Measurements from ENCODE around the gene ERBB2.
A peak's percentile ranks its signal among the peaks of the same experiment; 100 is the strongest.

Gene ERBB2

GRCh38 chr17:39660397-39661385 lies 39.2 kb upstream of the ERBB2 start:
- H3K9ac ChIP-seq (ENCODE audit: low read depth, low read length) = no peak overlapping the region
- H3K36me3 ChIP-seq (ENCODE audit: insufficient read depth, low read depth, low read length) = peaks cover 26% of the 10 kb centered on the region; the same call in 1 of the 2 replicates
- peaks cover 3% of the 10 kb centered on the region; the same call in 1 of the 2 replicates for H3K27me3 ChIP-seq (ENCODE audit: insufficient read depth, low read length)
- H3K9me3 ChIP-seq (ENCODE audit: insufficient read depth, low read depth, low read length) = no peaks in the 10 kb centered on the region
- H3K4me3 ChIP-seq (ENCODE audit: low read length) = no peak overlapping the region
- H3K4me1 ChIP-seq (ENCODE audit: insufficient read depth, low read length) = peaks cover 11% of the 10 kb centered on the region
- no peak overlapping the region for H3K27ac ChIP-seq (ENCODE audit: low read length)

- peaks cover 15% of the 10 kb centered on the region for H3K27me3 ChIP-seq (ENCODE audit: insufficient read depth, low read length)
Observed at GRCh38 chr17:39661744-39662541, 37.9 kb upstream of the ERBB2 start.

GRCh38 chr17:39662551-39663339 lies 37.1 kb upstream of the ERBB2 start:
- peaks cover 16% of the 10 kb centered on the region for H3K4me1 ChIP-seq (ENCODE audit: insufficient read depth, low read length)
- H3K9ac ChIP-seq (ENCODE audit: low read depth, low read length) = no peak overlapping the region
- no peaks in the 10 kb centered on the region for H3K9me3 ChIP-seq (ENCODE audit: insufficient read depth, low read depth, low read length)
- no peak overlapping the region for H3K4me3 ChIP-seq (ENCODE audit: low read length)
- peaks cover 26% of the 10 kb centered on the region; the same call in 1 of the 2 replicates for H3K36me3 ChIP-seq (ENCODE audit: insufficient read depth, low read depth, low read length)
- H3K27me3 ChIP-seq (ENCODE audit: insufficient read depth, low read length) = peaks cover 23% of the 10 kb centered on the region
- no peak overlapping the region for H3K27ac ChIP-seq (ENCODE audit: low read length)

More at GRCh38 chr17:39661744-39662541, 37.9 kb upstream of the ERBB2 start:
- Histone ChIP-seq H3K36me3 (ENCODE audit: insufficient read depth, low read depth, low read length) (peaks cover 26% of the 10 kb centered on the region; the same call in 1 of the 2 replicates), H3K9me3 (ENCODE audit: insufficient read depth, low read depth, low read length) (no peaks in the 10 kb centered on the region), H3K4me1 (ENCODE audit: insufficient read depth, low read length) (peaks cover 16% of the 10 kb centered on the region), H3K4me3 (ENCODE audit: low read length) (no peak overlapping the region), H3K27ac (ENCODE audit: low read length) (no peak overlapping the region), H3K9ac (ENCODE audit: low read depth, low read length) (no peak overlapping the region)

- no peak overlapping the region for H3K4me3 ChIP-seq (ENCODE audit: low read length)
- H3K27me3 ChIP-seq (ENCODE audit: insufficient read depth, low read length) = peaks cover 29% of the 10 kb centered on the region
- H3K4me1 ChIP-seq (ENCODE audit: insufficient read depth, low read length) = peaks cover 16% of the 10 kb centered on the region
- H3K9ac ChIP-seq (ENCODE audit: low read depth, low read length) = no peak overlapping the region
- no peaks in the 10 kb centered on the region for H3K9me3 ChIP-seq (ENCODE audit: insufficient read depth, low read depth, low read length)
- no peak overlapping the region for H3K27ac ChIP-seq (ENCODE audit: low read length)
- peaks cover 23% of the 10 kb centered on the region; the same call in 1 of the 2 replicates for H3K36me3 ChIP-seq (ENCODE audit: insufficient read depth, low read depth, low read length)
Observed at GRCh38 chr17:39663340-39663687, 36.5 kb upstream of the ERBB2 start.

- Histone ChIP-seq H3K4me3 (ENCODE audit: low read length) (peak overlapping the region; percentile 52; the same call in 1 of the 2 replicates), H3K27me3 (ENCODE audit: insufficient read depth, low read length) (peaks cover 35% of the 10 kb centered on the region), H3K27ac (ENCODE audit: low read length) (no peak overlapping the region), H3K9ac (ENCODE audit: low read depth, low read length) (peak overlapping the region; percentile 2; the same call in 1 of the 2 replicates), H3K36me3 (ENCODE audit: insufficient read depth, low read depth, low read length) (peaks cover 17% of the 10 kb centered on the region; the same call in 1 of the 2 replicates), H3K9me3 (ENCODE audit: insufficient read depth, low read depth, low read length) (no peaks in the 10 kb centered on the region), H3K4me1 (ENCODE audit: insufficient read depth, low read length) (peaks cover 19% of the 10 kb centered on the region)
Observed at GRCh38 chr17:39663688-39664580, 35.9 kb upstream of the ERBB2 start.

GRCh38 chr17:39664581-39665561 lies 35.0 kb upstream of the ERBB2 start, which contains the start of gene TCAP:
TSS of gene TCAP (plus strand) at chr17:39665349. CDS start at chr17:39665360, 11 bp downstream.
- Histone ChIP-seq H3K9me3 (ENCODE audit: insufficient read depth, low read depth, low read length) (no peaks in the 10 kb centered on the region), H3K4me1 (ENCODE audit: insufficient read depth, low read length) (peaks cover 19% of the 10 kb centered on the region), H3K4me3 (ENCODE audit: low read length) (no peak within 1 kb of the TSS; the same call in 1 of the 2 replicates), H3K27me3 (ENCODE audit: insufficient read depth, low read length) (peaks cover 44% of the 10 kb centered on the region), H3K9ac (ENCODE audit: low read depth, low read length) (peak within 1 kb of the TSS; percentile 2; the same call in 1 of the 2 replicates), H3K27ac (ENCODE audit: low read length) (no peak within 1 kb of the TSS), H3K36me3 (ENCODE audit: insufficient read depth, low read depth, low read length) (peaks cover 15% of the 10 kb centered on the region; the same call in 1 of the 2 replicates)

- Histone ChIP-seq H3K4me1 (ENCODE audit: insufficient read depth, low read length) (peaks cover 19% of the 10 kb centered on the region), H3K9ac (ENCODE audit: low read depth, low read length) (no peak overlapping the region), H3K4me3 (ENCODE audit: low read length) (no peak overlapping the region), H3K9me3 (ENCODE audit: insufficient read depth, low read depth, low read length) (no peaks in the 10 kb centered on the region), H3K27me3 (ENCODE audit: insufficient read depth, low read length) (peaks cover 52% of the 10 kb centered on the region), H3K36me3 (ENCODE audit: insufficient read depth, low read depth, low read length) (0 out of 2 replicates have a peak, but pooled peaks cover 7% of the 10 kb centered on the region), H3K27ac (ENCODE audit: low read length) (no peak overlapping the region)
Observed at GRCh38 chr17:39665642-39666224, 34.1 kb upstream of the ERBB2 start.

- H3K4me1 ChIP-seq (ENCODE audit: insufficient read depth, low read length) = peaks cover 19% of the 10 kb centered on the region
- no peak overlapping the region for H3K4me3 ChIP-seq (ENCODE audit: low read length)
- 0 out of 2 replicates have a peak, but pooled peaks cover 2% of the 10 kb centered on the region for H3K36me3 ChIP-seq (ENCODE audit: insufficient read depth, low read depth, low read length)
- H3K9ac ChIP-seq (ENCODE audit: low read depth, low read length) = no peak overlapping the region
- H3K9me3 ChIP-seq (ENCODE audit: insufficient read depth, low read depth, low read length) = no peaks in the 10 kb centered on the region
- H3K27me3 ChIP-seq (ENCODE audit: insufficient read depth, low read length) = peaks cover 56% of the 10 kb centered on the region
- no peak overlapping the region for H3K27ac ChIP-seq (ENCODE audit: low read length)
Observed at GRCh38 chr17:39666231-39666600, 33.6 kb upstream of the ERBB2 start.

GRCh38 chr17:39666601-39667261 lies 33.1 kb upstream of the ERBB2 start:
- Histone ChIP-seq H3K36me3 (ENCODE audit: insufficient read depth, low read depth, low read length) (no peaks in the 10 kb centered on the region), H3K9me3 (ENCODE audit: insufficient read depth, low read depth, low read length) (no peaks in the 10 kb centered on the region), H3K4me1 (ENCODE audit: insufficient read depth, low read length) (peaks cover 19% of the 10 kb centered on the region), H3K27ac (ENCODE audit: low read length) (no peak overlapping the region), H3K27me3 (ENCODE audit: insufficient read depth, low read length) (peaks cover 56% of the 10 kb centered on the region), H3K9ac (ENCODE audit: low read depth, low read length) (peak overlapping the region; percentile 15; the same call in 1 of the 2 replicates), H3K4me3 (ENCODE audit: low read length) (peak overlapping the region; percentile 56; the same call in 1 of the 2 replicates)

All from iPS-20b (cell line).